MM.1S (cell line): ENCODE data around the gene HOXA11.

Experiments
- EZH2 ChIP-seq: fragments of 300-600 bp; sonication (generic); optimal IDR thresholded peaks from 2 replicates; pipeline ENCODE3; 2017; ENCODE audit warnings: low read depth, mild to moderate bottlenecking, antibody characterized with exemption, low read length, mixed read lengths
- EZH2phosphoT487 ChIP-seq: fragments of 300-600 bp; sonication (generic); IDR thresholded peaks from 2 replicates; pipeline ENCODE4 v1.6.1; 2018; ENCODE audit warnings: antibody characterized with exemption, low read length
- TF ChIP-seq, protein P1 (sequence below): fragments of 300-600 bp; sonication (generic); IDR thresholded peaks from 2 replicates; pipeline ENCODE4 v1.5.1; 2016; ENCODE audit warnings: antibody characterized with exemption, low read length, mixed read lengths

GRCh38 chr7:27132214-27132613, 52.8 kb downstream of the HOXA11 start:
- TF ChIP-seq, protein P1, sequence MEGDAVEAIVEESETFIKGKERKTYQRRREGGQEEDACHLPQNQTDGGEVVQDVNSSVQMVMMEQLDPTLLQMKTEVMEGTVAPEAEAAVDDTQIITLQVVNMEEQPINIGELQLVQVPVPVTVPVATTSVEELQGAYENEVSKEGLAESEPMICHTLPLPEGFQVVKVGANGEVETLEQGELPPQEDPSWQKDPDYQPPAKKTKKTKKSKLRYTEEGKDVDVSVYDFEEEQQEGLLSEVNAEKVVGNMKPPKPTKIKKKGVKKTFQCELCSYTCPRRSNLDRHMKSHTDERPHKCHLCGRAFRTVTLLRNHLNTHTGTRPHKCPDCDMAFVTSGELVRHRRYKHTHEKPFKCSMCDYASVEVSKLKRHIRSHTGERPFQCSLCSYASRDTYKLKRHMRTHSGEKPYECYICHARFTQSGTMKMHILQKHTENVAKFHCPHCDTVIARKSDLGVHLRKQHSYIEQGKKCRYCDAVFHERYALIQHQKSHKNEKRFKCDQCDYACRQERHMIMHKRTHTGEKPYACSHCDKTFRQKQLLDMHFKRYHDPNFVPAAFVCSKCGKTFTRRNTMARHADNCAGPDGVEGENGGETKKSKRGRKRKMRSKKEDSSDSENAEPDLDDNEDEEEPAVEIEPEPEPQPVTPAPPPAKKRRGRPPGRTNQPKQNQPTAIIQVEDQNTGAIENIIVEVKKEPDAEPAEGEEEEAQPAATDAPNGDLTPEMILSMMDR, result no peak
- no peak for TF ChIP-seq EZH2
- TF ChIP-seq EZH2phosphoT487, result no peak
